GM19438 (cell line): ENCODE results near the gene ST3GAL2.
"Not testable (repeated sequence)": the region's sequence is repeated elsewhere in the genome, so short reads cannot be mapped to it uniquely, and the experiment has no call there.

Experiments
- ATAC-seq: cut with Tn5 transposase; IDR thresholded peaks from one replicate; pipeline ENCODE4 v1.9.1; 2021; ENCODE audit warnings: low read depth; ENCODE audit not compliant: unreplicated experiment

Gene ST3GAL2

DNA sequence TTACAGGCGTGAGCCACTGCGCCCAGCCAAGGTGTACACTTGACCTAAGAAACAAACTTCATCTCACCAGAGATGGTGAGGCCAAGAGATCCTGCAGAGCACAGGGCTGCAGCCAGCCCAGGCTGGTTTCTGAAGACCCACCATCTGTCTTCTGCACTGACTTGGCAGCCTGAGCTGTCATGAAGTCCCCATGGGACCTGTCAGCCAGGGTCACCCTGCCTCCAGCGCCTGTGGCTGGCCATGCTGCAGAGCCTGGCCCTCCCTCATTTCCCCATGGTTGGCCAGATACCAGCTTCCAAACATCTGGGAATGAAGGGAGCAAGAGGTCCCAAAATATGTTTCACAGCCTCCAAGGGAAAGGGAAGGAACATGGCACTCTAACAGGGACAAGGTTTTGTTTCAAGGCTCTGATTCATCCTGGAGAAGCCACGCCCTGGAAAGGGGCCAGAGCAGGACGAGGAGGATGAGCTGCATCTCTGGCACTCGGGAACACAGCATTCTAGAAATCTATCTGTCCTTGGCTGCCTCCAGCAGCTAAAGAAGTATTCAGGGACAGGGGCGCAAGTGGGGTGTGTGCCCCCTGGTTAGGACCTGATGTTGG is 46.9 kb downstream of the ST3GAL2 start:
- ATAC-seq, result no peak

DNA sequence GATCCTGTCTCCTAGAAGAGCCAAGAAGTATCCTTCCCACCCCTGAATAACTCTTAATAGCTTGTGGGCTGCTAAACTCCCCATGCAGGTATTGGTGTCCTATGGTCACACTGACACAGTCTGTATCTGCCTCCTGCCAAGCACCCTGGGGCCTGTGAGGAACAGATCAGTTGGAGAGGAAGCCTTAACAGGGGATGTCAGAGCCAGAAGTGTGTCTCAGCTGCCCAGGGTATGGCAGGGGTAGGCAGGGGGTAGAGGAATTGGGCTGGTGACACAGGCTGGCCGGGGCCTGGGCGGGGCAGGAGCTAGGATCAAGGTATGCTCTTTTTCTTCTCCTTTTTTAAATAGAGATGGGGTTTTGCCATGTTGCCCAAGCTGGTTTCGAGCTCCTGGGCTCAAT is 47.5 kb downstream of the ST3GAL2 start:
- ATAC-seq, result no peak

DNA sequence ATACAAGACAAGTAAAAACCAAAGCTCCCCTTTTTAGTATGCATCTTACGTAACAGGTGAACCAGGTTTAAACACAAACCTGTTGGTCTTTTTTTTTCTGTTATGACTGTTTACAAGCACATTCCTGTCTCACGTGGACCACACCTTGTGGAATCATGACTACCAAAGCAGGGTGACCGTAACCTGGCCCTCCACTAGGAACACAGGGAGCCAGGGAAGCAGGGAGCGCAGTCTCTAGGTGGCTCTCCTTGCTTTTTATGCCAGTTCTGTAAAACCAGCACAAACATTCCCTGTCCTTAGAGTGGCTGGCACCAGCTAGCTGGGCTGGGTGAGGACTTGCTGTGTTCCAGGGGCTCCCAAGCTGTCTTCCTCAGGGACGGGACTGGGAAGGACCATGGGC is 48.1 kb downstream of the ST3GAL2 start:
- ATAC-seq, result no peak

DNA sequence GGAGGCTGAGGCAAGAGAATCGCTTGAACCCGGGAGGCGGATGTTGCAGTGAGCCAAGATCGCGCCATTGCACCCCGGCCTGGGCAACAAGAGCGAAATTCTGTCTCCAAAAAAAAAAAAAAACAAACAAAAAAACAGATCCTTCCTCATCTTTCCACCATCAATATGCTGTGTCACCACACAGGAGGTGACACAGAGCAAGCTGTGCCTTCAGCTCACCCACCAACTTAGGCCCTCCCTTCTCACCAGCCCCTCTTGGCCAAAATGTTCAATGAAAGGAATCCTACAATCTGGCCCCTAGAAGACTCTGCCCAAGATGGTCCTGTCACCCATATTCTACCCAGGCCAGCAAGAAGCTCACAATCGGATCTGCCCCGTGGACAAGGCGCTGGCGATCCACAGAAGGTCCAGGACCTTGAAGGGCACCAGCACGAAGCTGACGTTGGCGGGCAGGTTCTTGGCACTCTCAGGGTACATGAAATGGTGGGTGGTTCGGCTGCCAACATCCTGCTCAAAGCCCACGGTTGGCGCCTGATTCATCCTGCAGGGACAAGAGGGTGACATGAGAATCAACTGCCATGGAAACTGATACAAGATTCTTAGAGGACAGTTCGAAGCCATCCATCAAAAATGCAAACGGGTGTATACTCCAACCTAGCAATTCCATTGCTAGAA is 50.8 kb downstream of the ST3GAL2 start:
- ATAC-seq, result no peak

DNA sequence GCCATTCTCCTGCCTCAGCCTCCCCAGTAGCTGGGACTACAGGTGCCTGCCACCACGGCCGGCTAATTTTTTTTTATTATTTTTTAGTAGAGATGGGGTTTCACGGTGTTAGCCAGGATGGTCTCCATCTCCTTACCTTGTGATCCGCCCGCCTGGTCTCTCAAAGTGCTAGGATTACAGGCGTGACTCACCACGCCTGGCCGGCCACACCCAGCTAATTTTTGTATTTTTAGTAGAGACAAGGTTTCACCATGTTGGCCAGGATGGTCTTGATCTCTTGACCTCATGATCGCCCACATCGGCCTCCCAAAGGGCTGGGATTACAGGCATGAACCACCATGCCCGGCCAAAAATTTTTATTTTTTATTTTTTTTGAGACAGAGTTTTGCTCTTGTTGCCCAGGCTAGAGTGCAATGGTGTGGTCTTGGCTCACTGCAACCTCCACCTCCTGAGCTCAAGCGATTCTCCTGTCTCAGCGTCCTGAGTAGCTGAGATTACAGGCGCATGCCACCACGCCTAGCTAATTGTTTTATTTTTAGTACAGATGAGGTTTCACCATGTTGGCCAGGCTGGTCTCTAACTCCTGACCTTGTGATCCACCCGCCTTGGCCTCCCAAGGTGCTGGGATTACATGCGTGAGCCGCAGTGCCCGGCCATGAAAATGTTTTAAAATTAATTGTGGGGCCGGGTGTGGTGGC is 52.5 kb downstream of the ST3GAL2 start:
- not testable (repeated sequence) for ATAC-seq

DNA sequence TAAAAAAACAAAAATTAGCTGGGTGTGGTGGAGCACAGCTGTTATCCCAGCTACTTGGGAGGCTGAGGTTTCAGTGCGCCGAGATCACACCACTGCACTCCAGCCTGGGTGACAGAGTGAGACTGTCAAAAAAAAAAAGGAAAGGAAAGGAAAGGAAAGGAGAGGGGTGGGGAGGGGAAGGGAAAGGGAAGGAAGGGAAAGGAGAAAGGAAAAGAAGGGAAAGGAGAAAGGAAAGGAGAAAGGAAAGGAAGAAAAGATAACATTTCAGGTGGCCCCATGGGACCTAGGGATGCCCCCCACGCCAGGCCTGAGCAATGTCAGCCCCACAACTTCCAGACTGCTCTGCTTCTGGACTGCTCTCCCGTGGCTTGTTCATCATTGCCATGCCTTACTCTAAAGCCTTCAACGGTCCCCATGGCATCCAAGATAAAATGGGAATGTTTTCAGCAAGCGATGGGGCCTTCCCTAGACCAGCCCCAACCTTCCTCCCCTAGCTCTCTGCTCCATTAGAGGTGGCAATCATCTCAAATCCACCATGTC is 55.4 kb downstream of the ST3GAL2 start:
- ATAC-seq, result no peak

DNA sequence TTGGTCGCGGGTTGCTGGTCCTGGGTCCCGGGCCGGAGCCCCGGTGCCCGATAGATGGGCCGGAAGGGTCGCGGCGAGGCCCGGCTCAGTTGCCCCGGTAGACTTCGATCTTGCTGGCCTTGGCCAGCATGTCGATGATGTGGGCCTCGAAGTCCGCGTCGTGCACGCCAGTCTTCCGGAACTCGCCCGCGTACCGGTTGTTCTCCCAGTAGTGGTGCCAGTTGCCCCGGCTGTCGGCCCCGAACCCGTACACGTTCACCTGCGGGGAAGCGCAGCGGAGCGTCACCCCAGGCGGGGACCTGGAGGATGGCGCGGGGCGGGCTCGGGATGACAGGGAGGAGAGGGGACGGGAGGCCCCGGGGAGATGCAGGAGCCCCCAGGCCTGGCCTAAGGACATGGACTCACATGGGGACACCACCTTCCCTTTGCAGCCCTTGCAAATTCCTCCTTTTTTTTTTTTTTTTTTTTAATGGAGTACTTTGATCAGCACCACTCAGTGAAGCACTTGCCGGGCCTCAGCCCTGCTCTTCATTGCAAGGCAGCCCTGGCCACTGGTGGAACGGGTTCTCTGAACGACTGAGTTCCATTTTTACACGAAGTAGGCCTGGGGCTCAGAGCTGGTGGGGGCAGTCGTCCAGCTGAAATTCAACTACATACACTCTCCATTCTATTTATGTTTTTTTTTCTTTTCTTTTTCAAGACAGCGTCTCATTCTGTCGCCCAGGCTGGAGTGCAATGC is 57.1 kb downstream of the ST3GAL2 start:
- ATAC-seq, result peak; percentile 11

DNA sequence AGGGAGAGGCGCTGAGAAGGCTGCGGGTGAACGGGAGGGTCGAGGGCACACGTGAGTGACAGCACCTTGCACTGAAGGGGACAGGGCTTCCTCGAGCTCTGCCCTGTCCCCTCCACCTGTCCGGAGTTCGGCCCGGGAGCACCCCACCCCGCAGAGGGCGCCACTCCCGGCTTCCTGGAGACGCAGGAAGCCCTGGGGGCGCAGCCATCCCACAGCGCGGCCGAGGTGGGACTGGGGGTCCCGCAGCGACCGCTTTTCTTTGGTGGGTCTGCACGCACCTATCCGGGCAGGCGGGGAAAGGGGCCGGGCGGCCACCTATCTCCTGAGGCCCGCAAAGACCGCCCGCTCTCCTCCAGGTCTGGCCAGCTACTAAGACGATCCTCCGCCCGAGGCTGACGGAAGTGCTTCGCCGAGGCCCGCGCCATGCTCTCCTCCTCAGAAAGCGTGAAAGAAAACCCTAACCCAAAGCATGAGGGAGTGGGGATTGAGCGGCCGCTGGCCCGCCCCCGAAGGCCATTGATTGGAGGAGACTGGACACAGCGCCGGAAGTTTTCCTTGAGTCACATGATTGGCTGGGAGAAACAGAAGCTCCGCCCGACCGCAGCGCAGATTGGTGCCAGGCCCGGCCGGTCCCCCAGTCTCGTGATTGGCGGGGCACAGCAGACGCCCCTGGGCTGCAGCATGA is 57.8 kb downstream of the ST3GAL2 start:
- ATAC-seq, result peak; percentile 83

DNA sequence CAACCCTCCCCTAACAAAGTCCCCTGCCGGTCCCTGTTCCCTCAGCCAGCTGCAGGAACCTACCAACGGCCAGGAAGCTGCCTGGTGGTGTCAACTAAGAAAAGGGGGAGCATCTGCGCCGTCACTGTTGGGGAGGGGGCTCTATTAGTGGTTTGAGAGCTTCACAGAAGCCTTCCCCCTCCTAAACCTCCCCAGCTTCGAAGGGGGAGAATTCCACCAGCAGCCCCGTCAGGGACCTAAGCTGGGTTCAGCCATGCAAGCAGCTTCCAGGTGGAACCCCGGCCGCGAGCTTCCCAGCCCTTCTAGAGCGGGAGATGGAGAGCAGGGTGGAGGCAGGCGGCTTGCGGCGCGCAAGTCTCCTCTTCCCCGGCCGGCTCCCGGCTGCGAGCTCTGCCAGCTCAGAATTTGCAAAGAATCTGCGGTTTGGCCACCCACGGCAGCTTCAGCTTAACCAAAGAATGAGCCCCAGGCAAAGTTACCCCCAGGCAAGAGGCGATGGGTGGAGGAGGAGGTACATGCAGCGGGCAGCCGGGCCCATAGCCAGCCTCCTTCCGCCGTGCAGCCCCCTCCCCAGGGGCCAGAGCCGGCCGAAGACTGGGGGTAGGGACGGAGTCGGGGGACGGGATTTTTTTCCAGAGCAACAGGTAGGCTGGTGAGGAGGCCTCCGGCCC is 58.5 kb downstream of the ST3GAL2 start:
- peak; percentile 10 for ATAC-seq

DNA sequence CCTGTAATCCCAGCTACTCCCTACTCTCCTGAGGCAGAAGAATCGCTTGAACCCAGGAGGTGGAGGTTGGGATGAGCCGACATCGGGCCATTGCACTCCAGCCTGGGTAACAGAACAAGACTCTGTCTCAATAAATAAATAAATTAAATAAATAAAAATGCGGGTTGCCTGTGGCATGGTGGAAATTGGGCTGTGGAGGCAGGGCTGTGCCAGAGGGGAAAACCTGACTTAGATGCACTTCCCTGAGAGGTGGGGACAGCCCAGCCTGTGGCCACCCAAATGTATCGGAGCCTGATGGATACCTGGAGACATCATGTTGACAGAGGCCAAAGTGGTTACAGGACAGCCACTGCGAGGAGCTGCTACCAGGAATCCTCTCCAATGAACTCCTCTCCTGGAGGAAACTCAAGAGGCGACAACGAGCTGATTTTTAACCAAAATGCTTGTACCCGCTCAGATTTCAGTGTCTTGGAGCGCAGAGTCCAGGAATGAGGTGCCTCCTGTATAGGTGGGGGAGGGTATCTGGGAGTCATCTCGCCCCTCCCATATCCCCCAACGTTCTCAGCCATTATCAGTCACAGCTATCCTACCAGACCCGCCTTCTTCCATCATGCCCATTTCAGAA is 59.9 kb downstream of the ST3GAL2 start:
- ATAC-seq, result no peak

DNA sequence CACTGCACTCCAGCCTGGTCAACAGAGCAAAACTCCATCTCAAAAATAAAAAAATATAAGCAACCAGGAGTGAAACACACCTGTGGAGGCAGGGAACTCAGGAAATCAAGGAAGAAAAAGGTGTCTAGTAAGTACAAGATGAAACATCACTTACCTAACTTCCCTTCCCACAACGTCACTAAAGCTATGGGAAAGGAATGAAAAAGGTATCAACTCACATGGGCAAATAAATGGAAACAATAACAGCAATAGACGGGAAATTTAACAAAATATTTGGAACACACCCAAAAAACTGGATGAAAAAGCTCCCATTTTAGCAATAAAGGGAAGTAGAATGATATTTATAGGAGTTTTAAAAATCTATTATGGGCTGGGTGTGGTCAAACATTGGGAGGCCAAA is 61.1 kb downstream of the ST3GAL2 start:
- no peak for ATAC-seq

DNA sequence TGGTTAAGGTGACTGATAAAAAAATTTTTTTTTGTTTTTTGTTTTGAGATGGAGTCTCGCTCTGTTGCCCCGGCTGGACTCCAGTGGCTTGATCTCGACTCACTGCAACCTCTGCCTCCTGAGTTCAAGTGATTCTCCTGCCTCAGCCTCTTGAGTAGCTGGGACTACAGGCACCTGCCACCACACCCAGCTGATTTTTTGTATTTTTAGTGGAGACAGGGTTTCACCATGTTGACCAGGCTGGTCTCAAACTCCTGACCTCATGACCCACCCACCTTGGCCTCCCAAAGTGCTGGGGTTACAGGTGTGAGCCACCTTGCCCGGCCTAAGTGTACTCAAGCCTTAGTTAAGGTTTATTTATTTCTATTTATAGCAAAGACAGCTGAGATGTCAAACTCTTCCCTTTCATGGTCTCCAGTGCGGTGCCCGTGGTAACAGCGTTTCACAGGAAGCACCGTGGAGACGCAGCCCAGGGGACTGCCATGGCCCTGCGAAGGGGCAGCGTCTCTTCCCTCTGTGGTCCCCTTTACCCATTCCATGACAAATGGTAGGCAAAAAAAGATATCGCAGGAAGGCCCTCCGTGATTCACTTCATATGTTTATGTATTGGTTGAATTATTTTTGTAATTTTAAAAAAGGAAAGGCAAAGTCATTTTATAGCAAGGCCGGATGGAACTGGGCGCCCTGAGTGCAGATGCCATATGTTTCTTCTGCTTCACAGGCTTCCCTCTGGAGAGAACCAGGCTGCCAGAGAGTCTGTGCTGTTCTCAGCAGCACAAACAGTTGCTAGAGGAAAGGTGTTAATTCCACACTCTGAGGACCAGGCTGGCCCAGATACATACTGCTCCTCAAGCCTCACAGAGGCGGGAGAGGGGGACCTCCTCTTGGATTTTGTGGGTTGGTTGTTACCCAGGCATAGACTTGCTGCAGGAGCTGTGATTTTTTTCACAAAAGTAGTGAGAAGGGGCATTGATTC is 63.0 kb downstream of the ST3GAL2 start:
- ATAC-seq, result no peak

DNA sequence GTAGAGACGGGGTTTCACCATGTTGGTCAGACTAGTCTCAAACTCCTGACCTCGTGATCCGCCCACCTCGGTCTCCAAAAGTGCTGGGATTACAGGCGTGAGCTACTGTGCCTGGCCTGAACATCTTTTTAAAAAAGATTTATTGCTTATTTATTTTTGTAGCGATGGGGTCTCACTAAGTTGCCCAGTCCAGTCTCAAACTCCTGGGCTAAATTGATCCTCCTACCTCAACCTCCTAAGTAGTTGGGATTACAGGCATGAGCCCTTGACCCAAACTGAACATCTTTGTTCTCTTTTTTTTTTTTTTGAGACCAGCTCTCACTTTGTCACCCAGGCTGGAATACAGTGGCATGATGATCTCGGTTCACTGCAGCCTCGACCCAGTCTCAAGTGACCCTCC is 64.7 kb downstream of the ST3GAL2 start:
- ATAC-seq, result no peak

DNA sequence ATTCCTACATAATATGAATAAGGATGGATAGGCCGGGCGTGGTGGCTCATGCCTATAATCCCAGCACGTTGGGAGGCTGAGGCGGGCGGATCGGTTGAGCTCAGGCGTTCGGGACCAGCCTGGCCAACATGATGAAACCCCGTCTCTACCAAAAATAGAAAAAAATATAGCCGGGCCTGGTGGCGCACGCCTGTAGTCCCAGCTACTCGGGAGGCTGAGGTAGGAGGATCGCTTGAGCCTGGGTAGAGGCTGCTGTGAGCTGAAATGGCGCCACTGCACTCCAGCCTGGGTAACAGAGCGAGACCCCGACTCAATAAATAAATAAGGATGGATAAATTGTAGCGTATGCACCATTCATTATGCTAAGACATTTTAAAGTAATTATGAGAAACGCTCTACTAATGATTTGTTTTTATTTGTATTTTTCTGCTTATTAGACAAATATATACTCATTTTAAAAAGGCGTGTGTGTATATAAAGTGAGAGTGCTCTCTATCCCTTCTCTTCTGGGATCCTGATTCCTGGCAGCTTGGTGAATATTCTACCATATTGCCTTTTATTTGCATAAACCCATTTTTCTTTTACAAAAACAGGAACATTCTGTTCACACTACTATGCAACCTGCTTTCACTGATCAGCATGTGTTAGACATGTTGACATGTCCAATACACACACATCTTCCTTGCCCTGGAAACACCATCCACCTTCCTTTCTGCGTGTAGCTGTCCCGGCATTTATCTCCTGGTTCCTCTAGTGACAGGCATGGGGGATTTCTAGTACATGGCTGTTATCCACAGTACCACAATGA is 65.8 kb downstream of the ST3GAL2 start:
- no peak for ATAC-seq

DNA sequence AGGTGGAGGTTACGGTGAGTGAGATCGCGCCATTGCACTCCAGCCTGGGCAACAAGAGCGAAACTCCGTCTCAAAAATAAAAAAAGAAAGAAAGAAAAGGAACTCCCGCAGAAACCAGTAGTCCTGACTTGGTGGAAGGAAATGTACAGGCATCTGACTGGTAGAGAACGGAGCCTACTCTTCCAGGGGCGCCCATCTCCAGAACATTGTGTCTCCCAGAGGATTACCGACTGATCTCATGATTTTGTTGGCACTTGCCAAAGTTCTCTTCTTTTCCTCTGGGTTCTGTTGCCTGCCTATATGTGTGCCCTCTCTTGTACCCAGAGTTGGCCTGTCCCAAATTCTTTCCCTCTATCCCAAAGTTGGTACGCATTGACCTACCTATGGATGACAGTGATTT is 68.0 kb downstream of the ST3GAL2 start:
- ATAC-seq, result no peak

DNA sequence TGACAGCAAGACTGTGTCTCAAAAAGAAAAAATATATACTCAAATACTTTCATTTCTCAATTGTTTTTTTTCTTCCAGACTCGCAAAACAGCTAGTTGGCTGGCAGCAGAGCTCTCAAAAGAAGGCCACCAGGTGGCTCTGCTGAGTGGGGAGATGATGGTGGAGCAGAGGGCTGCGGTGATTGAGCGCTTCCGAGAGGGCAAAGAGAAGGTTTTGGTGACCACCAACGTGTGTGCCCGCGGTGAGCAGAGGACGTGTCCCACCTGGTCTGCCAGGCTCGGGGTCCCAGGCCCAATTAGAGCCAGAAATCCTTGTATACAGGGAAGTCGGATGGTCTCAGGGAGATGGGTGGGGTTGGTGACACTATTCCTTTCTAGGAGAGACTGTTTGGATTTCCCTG is 68.8 kb downstream of the ST3GAL2 start:
- ATAC-seq, result not testable (repeated sequence)

DNA sequence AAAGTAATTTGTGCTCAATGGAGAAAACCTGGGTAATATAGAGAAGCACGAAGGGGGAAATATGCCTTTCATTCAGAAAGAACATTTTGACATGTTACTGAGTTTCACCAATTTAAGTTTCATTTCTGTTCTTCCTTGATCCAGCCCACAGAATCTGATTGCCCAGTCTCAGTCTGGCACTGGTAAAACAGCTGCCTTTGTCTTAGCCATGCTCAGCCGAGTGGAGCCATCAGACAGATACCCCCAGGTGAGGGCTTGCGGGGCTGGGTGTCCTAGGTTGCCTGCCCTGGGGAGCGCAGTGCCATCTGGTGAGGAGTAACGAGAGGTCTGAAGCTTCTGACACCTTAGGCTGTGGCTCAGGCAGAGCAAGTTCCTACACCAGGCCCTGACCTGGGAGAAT is 74.5 kb downstream of the ST3GAL2 start:
- no peak for ATAC-seq

DNA sequence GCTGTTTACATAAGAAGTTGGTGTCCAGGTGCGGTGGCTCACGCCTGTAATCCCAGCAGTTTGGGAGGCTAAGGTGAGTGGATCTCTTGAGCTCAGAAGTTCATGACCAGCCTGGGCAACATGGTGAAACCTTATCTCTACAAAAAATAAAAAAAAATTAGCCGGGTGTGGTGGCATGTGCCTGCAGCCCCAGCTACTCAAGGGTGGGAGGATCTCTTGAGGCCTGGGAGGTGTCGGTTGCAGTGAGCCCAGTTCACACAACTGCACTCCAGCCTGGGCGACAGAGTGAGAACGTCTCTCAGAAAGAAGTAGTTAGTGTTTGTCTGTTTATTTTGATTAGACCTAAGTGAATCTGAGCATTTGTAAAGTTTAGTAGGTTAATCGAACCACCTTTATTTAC is 79.3 kb downstream of the ST3GAL2 start:
- no peak for ATAC-seq
